Stimulated activated CD8-positive, alpha-beta memory T cell treated with anti-CD3 and anti-CD28 coated beads, Interleukin-15, amount 100 ng/mL, for 1 hour (primary cell): ENCODE measurements around the gene CAMK2N2.

Experiments used
- DNase-seq: peaks from one replicate; pipeline ENCODE4 v3.0.0-alpha.2; 2020; ENCODE audit warnings: low read depth

Gene CAMK2N2

DNA sequence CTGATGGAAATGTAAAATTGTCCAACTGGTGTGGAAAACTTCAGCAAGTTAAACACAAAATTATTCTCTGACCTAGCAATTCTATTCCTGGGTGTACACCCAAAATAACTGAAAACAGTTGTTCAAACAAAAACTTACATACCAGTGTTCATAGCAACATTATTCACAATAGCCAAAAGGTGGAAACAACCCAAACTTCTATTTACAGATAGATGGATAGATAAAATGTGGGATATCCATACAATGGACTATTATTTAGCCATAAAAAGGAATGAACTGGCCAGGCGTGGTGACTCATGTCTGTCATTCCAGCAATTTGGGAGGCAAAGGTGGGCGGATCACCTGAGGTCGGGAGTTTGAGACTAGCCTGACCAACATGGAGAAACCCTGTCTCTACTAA, 38.8 kb downstream of the CAMK2N2 start:
- no peak for DNase-seq

DNA sequence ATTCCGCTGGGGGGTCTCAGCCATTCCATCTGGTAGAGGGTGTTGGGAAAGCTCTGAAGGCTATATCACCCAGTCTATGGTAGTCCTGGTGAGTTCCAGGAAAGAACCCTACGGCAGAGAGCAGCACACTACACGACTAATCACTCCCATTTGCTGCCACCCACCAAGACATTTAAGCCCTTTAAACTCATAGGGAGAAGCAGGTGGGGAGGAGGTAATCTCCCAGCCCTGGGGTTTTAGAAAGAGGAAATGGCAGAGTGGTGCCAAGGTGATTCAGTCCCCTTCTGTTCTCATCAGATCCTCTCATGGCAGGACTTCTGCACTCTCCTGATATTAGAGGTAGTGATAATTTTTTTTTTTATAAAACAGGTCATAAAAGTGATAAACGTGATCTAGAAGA, 42.5 kb downstream of the CAMK2N2 start:
- DNase-seq: no peak

DNA sequence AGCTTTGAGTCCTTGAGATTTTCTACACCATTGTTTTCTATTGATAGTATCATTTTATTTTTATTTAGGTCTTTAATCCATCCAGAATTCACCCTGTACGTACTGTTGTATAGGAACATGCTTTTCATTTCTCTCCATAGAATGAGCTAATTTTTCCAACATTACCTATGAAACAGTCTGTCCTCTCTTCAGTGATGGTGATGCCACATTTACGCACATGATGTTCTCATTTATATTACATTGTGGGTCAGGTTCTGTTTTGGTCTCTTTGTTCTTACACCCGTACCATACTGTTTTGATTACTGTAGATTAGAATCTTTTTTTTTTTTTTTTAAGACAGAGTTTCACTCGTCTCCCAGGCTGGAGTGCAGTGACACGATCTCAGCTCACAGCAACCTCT, 49.6 kb downstream of the CAMK2N2 start:
- no peak for DNase-seq

DNA sequence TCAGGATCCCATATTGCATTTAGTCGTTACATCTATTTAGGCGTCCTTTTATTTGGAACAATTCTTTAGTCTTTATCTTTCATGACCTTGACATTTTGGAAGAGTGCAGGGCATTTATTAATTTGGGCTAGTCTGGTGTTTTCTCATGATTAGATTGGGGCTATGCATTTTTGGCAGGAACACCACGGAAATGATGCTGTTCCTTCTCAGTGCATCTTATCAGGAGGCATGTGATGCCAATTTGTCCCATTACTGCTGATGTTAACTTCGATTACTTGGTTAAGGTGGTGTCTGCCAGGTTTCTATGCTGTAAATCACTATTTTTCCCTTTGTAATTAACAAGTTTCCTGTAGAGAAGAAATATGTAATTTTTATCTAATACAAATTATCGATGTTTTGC, 50.1 kb downstream of the CAMK2N2 start:
- DNase-seq: no peak
